Fibroblast of skin of left biceps (primary cell): Measurements from ENCODE around the gene SPDL1.

Source experiments
- DNase-seq, 2 experiments: peaks; one replicate each; pipeline ENCODE4 v3.0.0-alpha.2; 2013; ENCODE audit warnings: low read depth in 2 of 2

SPDL1 gene, protein sequence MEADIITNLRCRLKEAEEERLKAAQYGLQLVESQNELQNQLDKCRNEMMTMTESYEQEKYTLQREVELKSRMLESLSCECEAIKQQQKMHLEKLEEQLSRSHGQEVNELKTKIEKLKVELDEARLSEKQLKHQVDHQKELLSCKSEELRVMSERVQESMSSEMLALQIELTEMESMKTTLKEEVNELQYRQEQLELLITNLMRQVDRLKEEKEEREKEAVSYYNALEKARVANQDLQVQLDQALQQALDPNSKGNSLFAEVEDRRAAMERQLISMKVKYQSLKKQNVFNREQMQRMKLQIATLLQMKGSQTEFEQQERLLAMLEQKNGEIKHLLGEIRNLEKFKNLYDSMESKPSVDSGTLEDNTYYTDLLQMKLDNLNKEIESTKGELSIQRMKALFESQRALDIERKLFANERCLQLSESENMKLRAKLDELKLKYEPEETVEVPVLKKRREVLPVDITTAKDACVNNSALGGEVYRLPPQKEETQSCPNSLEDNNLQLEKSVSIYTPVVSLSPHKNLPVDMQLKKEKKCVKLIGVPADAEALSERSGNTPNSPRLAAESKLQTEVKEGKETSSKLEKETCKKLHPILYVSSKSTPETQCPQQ

DNA sequence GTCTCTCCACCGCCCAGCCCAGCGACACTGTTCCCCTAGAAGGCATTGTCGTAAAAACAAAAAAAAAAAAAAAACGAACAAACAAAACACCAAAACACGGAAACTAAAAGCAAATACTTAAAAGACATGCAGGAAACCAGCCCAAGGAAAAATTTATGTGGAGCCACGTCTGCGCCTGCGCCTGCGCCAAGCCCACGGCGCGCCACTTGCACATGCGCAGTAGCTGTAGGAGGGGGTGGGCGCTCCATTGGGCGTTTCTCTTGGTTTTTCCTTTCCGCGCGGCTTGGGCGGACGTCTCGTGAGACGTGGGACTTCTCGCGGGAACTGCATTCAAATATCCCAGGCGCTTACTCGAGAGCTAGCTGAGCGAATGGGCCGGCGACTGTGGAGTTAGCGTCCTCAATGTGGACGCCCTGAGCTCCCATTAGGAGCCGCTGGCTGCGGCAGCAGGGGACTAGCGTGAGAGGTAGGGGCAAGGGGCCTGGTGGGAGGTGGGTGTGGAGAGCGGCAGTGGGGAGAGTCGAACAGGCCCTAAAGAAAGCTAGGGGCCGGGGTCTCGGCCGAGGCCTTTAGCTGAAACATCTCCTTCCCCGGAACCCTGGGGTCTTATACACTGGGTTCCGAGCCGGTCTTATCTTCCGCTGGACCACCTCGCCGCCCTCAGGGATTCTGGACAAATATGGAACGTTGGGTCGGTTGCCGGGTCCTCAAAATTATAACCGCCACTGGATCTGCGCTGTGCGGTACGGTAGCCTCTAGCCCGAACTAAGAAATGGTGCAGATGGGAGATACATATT is at the start of gene SPDL1:
TSS of gene SPDL1 (plus strand) at position 350 of the 797 bp plus-strand sequence. CDS start 4,644 bp downstream, outside the sequence.
- peak; percentile 92 for DNase-seq

DNA sequence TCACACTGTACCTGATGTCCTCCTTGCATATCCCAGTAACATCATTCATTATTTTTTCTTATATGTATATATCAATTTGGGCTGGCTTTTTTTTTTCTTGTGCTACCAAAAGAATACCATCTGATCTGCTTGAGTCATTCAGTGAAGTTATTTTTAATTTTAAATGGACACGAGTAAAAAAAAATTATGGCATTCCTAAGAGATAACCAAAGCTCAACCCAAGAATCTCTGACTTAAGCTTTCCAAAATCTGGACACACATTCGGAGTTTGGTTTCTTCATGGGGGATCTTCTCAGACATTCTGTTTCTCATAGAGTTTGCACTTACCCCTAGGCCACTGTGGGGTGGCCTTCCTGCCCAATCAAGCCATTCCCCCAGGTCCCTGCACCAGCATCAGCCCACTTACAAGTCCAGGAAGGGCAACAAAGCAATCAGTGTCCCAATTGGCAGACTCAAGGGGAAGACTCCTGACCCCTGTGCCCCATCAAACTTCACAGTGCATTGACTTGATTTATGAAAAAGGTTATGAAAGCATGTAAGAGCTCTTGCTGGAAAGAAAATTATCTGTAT is 49.2 kb upstream of the SPDL1 start:
- DNase-seq, result no peak

DNA sequence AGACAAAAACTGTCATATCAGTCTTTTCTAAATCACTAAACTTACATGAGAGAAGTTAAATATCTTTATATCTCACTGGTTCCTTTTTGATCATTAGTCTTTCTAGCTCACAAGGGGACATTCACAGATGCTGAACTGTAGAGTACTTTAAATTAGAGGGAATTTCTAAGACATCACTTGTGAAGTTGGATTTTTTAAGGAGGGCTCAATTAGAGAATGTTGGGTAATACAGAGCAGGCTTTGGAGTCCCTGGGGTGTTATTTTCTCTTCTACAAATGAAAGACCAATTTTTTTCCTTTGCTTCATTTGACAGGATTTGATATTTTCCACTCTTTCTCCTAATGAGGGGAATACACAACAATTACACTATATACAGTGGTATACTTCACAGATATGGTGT is 48.6 kb upstream of the SPDL1 start:
- no peak for DNase-seq

DNA sequence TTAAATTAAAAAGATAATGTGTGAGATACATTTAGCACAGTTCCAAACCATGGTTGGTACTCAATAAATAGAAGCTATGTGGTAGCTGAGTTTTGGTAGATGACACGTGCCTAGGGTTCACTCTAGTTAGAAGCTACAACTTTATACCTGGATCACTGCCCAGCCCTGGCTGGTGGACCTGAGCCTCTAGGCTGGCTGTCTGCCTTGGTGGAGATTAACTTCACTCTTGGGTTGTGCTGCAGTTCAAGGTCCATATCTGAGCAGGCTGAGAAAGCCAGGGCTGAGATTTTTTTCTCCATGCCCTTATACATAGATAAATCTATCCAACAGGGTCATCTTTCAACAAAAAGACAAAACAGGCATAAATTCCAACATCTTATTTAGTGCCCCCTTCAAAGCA is 44.6 kb upstream of the SPDL1 start:
- no peak for DNase-seq

DNA sequence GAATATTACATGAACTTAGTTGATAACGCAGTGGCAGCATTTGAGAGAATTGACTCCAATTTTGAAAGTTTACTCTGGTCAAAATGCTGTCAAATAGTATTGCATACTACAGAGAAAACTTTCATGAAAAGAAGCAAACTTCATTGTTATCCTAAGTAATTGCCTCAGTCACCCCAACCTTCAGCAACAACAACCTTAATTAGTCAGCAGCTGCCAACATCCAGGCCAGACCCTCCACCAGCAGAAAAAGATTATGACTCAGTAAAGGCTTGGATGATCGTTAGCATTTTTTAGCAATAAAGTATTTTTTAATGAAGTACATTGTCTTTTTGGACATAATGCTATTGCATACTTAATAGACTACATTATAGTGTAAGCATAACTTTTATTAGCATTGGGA is 40.8 kb upstream of the SPDL1 start:
- DNase-seq, result no peak

DNA sequence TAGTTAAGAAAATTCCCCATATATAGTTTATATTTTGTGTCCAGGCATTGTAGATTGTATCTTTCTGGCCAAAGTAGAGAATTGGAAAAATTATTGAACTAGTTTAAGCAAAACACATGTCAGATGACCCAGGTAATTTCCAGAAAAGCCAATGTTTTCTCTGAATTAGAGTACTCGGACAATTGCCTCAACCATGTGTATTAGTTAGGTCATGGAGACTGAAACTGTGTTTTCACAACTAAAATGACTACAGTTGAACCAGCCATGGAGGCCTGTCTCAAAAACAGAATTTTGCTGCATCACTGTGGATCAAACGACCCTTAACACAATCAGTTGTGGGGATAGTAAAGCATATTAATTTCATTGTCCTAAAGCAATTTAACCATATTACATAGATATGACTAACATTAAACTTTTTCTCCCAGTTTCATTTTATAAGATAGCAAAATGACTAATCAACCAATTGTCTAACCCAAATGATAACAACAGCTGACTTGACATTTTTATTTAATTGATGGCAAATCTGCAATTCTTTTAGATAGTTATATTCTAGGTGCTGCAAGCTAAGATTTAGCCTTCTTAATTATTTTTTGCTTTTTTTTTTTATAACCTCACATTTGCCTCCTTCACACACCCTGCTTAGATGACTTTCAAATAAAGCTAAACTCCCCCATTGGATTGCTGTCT is 39.2 kb upstream of the SPDL1 start:
- DNase-seq, result no peak

DNA sequence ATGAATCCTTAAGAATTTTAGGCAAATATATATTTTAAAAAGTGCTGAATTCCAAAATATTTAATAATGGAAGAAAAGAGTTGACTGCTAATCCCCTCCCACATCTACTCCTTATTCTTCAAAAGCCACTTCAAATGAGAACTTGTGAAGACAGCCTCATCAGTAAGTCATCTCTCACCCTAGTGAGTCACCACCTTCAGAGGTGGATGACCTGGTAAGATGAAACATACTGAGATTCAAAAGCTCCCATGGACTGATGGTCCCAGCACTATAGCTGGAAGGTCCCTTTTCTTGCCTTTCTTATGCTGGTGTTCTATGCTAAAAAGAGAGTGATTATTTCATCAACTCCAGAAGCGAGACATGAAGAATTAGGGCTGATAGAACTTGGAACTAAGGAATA is 37.8 kb upstream of the SPDL1 start:
- DNase-seq, result no peak

DNA sequence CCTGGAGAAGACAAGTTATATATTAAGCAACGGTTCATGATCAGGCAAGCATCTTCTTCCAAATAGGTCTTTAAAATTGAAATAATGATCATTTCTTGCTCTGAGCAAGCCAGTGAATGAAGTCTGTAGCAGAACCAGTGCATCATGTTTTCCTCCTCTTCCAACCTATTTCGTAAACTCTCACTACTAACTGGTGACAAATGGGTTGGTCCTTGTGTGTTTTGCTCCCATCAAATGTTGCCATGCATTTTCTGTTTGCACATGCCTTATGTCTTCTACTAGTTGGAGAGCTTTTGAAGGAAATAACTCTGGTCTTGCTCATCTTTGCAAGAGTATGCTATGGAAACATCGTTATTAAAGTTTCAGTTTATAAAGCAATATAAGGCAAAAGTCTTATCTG is 37.2 kb upstream of the SPDL1 start:
- DNase-seq, result no peak

DNA sequence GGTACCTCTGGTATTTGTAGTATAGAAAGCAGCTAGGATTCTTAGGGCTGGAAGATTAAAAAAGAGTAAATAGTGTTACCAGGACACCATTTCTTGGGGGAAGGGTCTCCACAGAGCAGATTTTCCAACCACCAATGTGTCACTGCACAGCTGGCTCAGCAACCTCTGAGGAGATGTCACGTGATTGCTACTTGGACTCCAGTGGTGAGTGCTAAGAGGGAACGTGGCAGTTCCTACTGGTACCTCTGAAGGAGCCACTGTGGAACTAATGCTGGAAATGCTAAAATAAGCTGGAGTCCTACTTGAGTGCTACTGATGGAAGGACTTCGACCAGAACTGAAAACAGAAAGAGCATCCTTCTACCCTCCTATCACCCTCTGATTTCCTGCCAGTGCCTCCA is 36.1 kb upstream of the SPDL1 start:
- DNase-seq, result no peak

DNA sequence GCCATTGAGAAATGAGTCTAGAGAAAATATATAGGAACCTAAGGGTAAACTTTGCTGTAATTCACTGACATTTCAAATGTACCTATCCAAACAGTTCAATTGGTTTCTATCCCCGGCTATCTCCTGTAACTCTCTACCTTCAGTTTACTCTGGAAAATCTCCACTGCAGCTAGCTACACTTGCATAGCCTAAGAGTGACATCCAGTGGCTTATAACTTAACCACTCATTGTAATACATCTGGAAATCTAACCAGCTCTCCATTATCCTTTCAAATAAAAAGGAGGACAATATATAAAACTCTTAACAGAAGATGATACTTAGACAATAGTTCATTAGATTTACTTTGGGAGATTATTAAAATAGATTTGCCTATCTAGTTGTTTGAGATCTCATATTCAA is 35.3 kb upstream of the SPDL1 start:
- no peak for DNase-seq

DNA sequence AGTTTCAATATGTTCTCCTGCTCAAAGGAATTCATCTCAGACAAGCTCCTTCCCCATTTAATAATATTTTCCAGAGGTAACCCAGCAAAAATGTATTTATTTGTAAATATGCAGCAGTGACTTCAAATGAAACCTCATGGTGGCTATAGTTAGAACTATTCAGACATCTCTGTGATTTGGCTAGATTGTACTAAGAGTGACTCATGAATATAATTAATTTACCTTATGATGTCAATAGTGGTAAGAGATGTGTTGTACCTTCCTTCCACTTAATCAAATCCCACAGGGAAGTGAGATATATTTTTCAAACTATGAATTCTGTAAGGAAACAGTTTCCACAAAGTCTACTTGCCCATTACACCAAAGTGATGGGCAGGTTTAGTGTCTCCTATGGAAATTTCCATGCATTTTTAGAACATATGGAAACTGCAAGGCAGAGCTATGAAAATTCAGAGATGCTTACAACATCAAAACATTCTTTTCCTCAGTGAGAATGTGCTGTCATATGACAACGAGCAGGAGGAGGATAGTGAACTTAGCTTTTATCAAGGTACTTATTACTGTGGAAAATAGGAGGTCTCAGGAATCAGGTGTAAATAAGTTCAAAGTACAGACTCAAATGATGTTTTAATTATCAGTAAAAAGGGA is 34.0 kb upstream of the SPDL1 start:
- DNase-seq, result no peak

DNA sequence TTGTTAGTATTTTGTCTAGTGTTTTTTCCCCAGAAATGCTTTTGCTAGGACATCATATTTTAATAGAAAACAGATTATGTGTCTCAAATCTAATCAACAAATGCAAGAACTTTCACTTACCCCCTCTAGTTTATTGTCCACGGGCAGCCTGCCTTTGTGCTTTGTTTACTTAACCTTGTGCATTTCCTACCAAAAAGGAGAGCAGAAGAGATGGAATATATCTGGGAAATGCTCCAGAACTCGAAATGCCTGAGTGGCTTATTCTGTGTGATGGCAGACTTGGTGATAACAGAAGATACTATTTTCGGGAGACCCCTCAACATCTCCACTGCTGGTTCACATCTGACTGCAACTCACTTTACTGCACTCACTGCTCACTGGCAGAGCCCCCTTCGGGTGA is 33.3 kb upstream of the SPDL1 start:
- no peak for DNase-seq

DNA sequence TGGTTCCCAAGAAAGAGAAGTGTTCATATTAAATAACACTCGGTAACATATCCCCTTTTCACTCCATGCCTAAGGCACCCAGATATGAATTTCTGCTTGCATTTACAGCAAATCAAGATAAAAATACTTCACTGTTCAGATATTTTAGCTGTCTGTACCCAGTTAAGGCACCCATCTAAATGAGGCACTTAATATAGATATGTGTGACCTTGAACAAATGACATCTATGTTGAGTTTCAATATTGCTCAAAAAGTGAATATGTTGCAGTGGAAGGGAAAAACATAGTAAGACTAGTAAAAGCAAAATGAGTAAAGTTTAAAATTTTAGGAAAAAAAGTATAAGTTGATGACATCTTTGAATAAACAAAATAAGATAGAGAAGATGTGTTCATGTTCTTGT is 32.4 kb upstream of the SPDL1 start:
- no peak for DNase-seq

DNA sequence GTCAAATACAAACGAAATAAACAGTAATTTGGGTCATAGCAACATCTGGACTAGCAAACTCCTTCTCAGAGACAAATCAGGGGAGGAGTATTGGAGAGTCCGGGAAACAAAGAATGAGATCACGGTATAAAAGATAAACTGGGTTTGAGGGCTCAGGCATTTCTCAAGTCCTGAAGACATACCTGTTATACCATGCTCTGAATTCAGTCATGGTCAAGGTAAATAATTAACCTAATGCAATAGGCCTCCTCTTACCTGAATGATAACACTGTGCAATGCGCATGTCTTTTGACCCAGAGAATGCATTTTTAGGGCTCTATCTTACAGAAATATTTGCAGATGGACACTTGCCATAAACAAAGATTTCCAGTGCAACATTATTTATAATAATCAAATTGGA is 31.9 kb upstream of the SPDL1 start:
- no peak for DNase-seq

DNA sequence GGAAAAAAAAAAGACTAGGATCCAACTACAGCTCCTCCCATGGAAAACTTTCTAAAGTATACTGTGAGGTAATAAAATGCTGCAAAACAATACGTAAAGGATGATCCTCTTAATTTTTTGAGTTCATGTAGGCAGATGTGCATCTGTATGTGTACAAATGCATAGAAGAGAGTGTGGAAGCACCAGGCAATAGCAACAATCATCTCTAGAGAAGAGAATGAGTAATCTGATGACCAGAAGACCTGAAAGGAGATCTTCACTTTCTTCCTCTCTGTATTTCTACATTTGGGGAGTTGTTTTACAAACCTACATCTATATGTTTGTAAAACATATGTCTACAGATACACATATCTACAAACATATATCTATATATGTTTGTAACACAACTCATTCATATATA is 29.3 kb upstream of the SPDL1 start:
- no peak for DNase-seq

DNA sequence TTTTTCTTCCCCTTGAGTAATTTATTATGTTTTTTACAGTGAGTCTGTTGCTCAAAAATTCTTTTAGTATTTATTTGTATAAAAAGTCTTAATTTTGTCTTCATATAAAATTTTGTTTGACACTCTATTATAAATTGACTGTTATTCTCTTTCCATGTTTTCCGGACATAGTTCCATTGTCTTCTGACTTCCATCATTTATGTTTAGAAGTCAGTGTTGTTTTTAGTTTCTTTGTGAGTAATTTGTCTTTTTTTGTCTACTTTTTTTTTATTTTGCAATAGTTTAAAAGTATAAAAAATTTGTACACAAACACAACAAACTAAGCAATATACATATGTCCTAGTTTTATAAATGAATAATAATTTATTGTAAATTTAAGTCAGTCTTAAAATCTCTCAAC is 25.7 kb upstream of the SPDL1 start:
- no peak for DNase-seq

DNA sequence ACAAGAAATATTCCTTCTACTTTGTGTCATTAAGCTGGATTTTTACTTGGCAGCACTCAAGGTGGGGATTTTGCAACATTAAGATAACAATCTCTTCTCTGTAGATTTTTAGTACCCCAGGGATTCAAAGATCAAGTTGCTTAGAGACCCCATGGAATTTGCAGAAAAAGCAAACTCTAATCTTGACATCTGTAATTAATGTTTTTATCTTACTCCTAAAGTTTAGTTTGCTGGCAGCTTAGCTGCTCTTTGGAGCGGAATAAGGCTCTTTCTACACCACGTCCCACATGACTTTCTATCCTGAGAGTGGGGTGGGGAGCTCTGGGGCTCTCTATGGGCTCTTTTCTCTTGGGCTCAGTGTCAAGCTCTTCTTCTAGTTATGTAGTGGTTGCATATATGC is 21.7 kb upstream of the SPDL1 start:
- peak in 1 of 2 experiments; percentile 62 for DNase-seq

DNA sequence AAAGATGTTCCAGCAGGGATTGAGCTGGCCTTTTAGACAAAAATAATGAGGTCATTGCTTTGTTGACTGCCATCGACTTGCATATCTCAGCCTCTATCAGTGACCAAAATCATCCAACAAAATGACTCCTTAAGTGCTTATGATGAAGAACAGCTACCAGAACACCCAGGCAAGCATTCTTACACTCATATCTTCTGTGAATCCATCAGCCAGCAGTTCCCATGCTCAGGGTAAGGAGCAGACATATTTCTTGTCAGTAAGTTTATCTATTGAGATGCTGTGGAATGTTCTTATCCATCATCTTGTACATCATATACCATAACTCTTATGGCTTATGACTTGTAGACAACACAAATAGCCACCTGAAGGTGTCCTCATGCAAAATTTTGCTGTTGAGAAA is 20.2 kb upstream of the SPDL1 start:
- DNase-seq, result no peak

DNA sequence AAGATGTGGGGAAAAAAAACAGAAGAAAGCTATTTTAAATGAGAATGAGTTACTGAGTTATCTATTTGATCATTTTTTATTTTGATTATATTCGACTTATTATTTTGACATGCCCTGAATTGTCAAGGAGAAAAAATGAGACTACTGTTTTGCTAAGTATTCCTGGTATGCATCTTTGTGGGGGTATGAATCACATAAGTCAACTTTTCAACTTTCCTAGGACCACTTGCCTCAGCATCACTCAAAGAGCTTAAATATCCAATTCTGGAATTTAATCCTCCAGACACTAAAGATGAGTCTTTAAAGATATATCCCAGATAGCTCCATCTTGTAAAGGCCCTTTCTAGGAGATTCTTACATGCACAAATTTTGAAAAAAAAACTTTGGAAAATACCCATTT is 17.4 kb upstream of the SPDL1 start:
- no peak for DNase-seq

DNA sequence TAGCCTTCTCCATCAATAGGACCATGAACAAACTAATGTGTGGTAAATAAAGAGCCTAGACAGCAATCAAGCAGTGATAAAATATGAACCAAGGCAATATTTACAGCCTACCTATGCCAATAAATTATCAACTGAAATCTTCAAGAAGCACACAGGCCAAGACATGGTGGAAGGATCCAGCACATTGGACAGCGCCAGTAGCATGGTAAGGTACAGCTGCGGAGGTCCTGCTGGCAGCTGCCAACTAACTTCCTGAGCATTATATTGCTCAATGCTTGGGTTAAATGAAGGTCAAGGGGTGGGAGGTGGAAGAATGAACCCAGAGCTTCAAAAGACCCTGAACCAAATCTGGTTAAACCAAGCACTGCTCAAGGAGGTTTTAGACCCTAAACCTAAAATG is 16.5 kb upstream of the SPDL1 start:
- DNase-seq, result no peak

DNA sequence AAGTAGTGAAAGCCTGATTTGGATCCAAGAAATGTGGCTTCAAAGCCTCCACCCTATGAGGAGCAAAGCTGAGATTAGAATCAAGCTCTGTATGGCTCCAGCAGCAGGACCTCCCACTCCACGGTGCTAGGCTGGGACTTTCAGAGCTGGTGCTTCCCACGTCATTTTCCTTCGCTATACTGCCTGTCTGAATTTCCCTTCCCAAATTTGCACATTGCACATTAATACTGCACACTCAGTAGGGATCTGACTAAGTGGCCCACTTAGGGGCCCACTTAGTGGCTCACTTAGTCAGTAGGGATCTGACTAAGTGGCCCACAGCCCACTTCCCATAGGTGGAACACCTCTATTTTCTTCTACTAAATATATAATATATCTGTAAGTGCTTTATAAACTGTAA is 14.1 kb upstream of the SPDL1 start:
- no peak for DNase-seq
